Gastrocnemius medialis (tissue), 4 donors: ENCODE measurements around the gene CSNK1D. TPM values are rescaled to one million over a fixed set of nuclear protein-coding genes. Genes with fewer than 3 reads are reported as not detected.

ENCODE experiments used
- ATAC-seq, 2 donors: fragments of 150-250 bp; one replicate each; pipeline ENCODE4 v1.9.1; 2016
- DNase-seq, 2 donors: peaks; one replicate each; pipeline ENCODE4 v3.0.0-alpha.2; 2019
- H3K27ac ChIP-seq, 4 donors: fragments of 200-600 bp; sonication (generic); 1 replicate in 1 of 4; 2 replicates in 3 of 4; pipeline ENCODE4 v1.5.1; 2016 to 2018; ENCODE audit warnings: mild to moderate bottlenecking in 2 of 4, moderate library complexity in 1 of 4
- H3K27me3 ChIP-seq, 3 donors: fragments of 200-600 bp; sonication (generic) in 2 of 3; 1 replicate in 1 of 3; 2 replicates in 2 of 3; pipeline versions ENCODE4 v1.5.1 to v1.6.0; 2016 to 2019; ENCODE audit warnings: mild to moderate bottlenecking in 1 of 3, moderate library complexity in 1 of 3
- H3K36me3 ChIP-seq, 2 donors: fragments of 200-600 bp; sonication (generic) in 1 of 2; one replicate each; pipeline ENCODE4 v1.5.1; 2017 to 2018
- H3K4me1 ChIP-seq, 2 donors: fragments of 200-600 bp; sonication (generic) in 1 of 2; one replicate each; pipeline ENCODE4 v1.5.1; 2016 to 2017; ENCODE audit warnings: mild to moderate bottlenecking in 2 of 2
- H3K4me3 ChIP-seq, 4 donors: fragments of 200-600 bp; sonication (generic) in 3 of 4; 1 replicate in 1 of 4; 2 replicates in 3 of 4; pipeline ENCODE4 v1.5.1; 2016 to 2019; ENCODE audit warnings: mild to moderate bottlenecking in 2 of 4
- H3K9me3 ChIP-seq, 3 donors: fragments of 200-600 bp; sonication (generic) in 2 of 3; 1 replicate in 1 of 3; 2 replicates in 2 of 3; pipeline ENCODE4 v1.5.1; 2016 to 2019
- CTCF ChIP-seq, 5 experiments: fragments of 450-650 bp in 3 of 5; fragments of 200-600 bp in 2 of 5; sonication (generic) in 2 of 5; IDR thresholded peaks in 4 of 5; conservative IDR thresholded peaks in 1 of 5; 1 replicate in 4 of 5; 2 replicates in 1 of 5; pipeline ENCODE4 v1.5.1; 2016 to 2019; ENCODE audit warnings: antibody characterized with exemption in 5 of 5, mild to moderate bottlenecking in 3 of 5, moderate library complexity in 3 of 5
- POLR2A ChIP-seq, 2 donors: fragments of 450-650 bp; IDR thresholded peaks; one replicate each; pipeline ENCODE4 v1.6.1; 2017; ENCODE audit warnings: antibody characterized with exemption in 2 of 2, mild to moderate bottlenecking in 2 of 2, moderate library complexity in 2 of 2
- in situ Hi-C, 4 donors: fragments of 200-750 bp; cut with MboI; loops; one replicate each; pipeline versions ENCODE4 v1.15.0 to v1.8.0; 2017; ENCODE audit warnings: low sequenced_read_pairs in 4 of 4
- intact Hi-C: fragments of 100-400 bp; cut with DNase I; formaldehyde crosslinking; loops from one replicate; pipeline ENCODE4 v1.15.1; 2023; ENCODE audit warnings: low total_unique reads
- total RNA-seq, 4 donors: library from RNA; depleted of rRNA; stranded (reverse); fragments of >200 nt; gene quantifications; one replicate each; pipeline versions ENCODE4 v1.1.0 to v1.2.3, GENCODE V29; 2016

The CSNK1D gene
- total RNA-seq, 4 donors from 2014 or later = 34.0 to 55.2 (median 47.3) TPM

DNA sequence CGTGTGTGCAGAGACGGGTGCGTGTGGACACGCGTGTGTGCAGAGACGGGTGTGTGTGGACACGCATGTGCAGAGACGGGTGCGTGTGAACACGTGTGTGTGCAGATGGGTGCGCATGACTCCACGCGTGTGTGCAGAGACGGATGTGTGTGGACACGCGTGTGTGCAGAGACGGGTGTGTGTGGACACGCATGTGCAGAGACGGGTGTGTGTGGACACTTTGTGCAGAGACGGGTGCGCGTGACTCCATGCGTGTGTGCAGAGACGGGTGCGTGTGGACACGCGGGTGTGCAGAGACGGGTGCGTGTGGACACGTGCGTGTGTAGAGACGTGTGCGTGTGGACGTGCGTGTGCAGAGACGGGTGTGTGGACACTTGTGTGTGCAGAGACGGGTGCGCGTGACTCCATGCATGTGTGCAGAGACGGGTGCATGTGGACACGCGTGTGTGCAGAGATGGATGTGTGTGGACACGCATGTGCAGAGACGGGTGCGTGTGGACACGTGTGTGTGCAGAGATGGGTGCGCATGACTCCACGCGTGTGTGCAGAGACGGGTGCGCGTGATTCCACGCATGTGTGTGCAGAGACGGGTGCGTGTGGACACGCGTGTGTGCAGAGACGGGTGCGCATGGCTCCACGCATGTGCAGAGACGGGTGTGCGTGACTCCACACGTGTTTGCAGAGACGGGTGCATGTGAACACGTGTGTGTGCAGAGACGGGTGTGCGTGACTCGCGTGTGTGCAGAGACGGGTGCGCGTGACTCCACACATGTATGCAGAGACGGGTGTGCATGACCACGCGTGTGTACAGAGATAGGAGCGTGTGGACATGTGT, 45.5 kb upstream of the CSNK1D start:
- H3K9me3 ChIP-seq = no peaks in the 10 kb centered on the region
- no peaks in the 10 kb centered on the region for H3K4me1 ChIP-seq
- TF ChIP-seq CTCF (IDR thresholded peaks at IDR 0.05 in 4 of 5, conservative IDR thresholded peaks at IDR 0.05 in 1 of 5) (no peak), POLR2A (IDR thresholded peaks at IDR 0.05) (no peak)
- no peaks in the 10 kb centered on the region for H3K36me3 ChIP-seq
- in situ Hi-C loops = no loop called here
- intact Hi-C loops = no loop called here
- no peak overlapping the region for H3K27ac ChIP-seq
- no peak overlapping the region for H3K4me3 ChIP-seq
- no peak for DNase-seq
- ATAC-seq = no peak
- H3K27me3 ChIP-seq = peaks cover 16 to 24% (median 17%) of the 10 kb centered on the region in 3 donors

DNA sequence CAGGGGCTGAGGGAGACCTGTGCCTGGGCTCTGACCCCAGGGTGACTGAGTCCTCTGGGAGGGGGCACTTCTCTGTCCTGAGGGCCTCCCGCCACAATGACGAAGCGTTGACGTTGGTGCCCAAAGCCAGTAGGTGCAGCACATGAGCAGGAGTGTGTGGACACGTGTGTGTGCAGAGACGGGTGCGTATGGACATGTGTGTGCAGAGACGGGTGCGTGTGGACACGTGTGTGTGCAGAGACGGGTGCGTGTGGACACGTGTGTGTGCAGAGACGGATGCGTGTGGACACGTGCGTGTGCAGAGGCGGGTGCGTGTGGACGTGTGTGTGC, 44.6 kb upstream of the CSNK1D start:
- no peak for ATAC-seq
- TF ChIP-seq POLR2A (IDR thresholded peaks at IDR 0.05) (no peak), CTCF (IDR thresholded peaks at IDR 0.05 in 4 of 5, conservative IDR thresholded peaks at IDR 0.05 in 1 of 5) (no peak)
- no peaks in the 10 kb centered on the region for H3K9me3 ChIP-seq
- peaks cover 17 to 29% (median 22%) of the 10 kb centered on the region in 3 donors for H3K27me3 ChIP-seq
- DNase-seq = no peak
- no peak overlapping the region for H3K4me3 ChIP-seq
- intact Hi-C loops = no loop called here
- no peaks in the 10 kb centered on the region for H3K36me3 ChIP-seq
- no peaks in the 10 kb centered on the region for H3K4me1 ChIP-seq
- in situ Hi-C loops = no loop called here
- no peak overlapping the region for H3K27ac ChIP-seq

DNA sequence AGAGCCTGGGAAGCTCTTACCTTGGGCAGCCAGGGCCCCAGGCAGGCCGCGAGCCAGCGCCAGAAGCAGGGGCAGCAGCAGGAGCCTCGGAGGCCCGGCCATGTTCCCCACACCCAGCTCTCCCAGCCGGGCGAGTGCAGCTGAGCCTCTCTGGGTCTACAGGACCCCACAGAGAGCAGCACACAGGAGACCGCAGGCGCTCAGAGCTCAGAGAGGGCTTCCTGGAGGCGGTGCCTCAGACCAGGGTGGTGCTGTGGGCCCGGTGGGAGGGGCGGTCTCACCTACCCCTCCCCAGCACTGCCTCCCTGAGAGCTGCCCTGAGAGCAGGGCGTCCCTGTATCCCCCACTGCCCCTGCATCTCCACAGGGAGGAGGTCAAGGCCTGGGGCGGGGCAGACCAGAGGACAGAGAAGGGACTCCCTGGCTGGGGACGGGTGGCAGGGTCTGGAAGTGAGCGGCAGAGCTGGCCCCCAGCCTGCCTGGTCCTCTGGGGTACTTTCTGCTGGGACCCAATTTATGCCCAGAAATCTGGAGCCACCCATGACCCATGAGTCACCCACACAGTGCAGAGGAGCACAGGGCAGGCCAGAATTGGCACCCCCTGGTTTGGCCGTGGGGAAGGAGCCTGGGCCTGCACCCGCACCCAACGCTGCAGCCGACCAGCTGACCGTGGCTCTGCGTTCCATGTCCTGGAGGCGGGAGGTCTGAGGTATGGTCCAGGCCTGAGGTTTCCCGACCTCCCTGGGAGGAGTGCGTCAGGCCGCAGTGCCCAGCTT, 44.1 kb upstream of the CSNK1D start, which contains the start of gene CD7:
CD7 (minus strand) TSS at position 215 of the 775 bp plus-strand sequence; CDS start at position 102, 113 bp downstream.
- no peaks in the 10 kb centered on the region for H3K36me3 ChIP-seq
- no peaks in the 10 kb centered on the region for H3K4me1 ChIP-seq
- in situ Hi-C loops (no loop called here), intact Hi-C loops (no loop called here)
- H3K27me3 ChIP-seq = peaks cover 17 to 29% (median 22%) of the 10 kb centered on the region in 3 donors
- ATAC-seq = no peak
- H3K27ac ChIP-seq = no peak within 1 kb of the TSS
- TF ChIP-seq POLR2A (IDR thresholded peaks at IDR 0.05) = no peak
- no peak for TF ChIP-seq CTCF (IDR thresholded peaks at IDR 0.05 in 4 of 5, conservative IDR thresholded peaks at IDR 0.05 in 1 of 5)
- no peaks in the 10 kb centered on the region for H3K9me3 ChIP-seq
- no peak for DNase-seq
- H3K4me3 ChIP-seq = no peak within 1 kb of the TSS

DNA sequence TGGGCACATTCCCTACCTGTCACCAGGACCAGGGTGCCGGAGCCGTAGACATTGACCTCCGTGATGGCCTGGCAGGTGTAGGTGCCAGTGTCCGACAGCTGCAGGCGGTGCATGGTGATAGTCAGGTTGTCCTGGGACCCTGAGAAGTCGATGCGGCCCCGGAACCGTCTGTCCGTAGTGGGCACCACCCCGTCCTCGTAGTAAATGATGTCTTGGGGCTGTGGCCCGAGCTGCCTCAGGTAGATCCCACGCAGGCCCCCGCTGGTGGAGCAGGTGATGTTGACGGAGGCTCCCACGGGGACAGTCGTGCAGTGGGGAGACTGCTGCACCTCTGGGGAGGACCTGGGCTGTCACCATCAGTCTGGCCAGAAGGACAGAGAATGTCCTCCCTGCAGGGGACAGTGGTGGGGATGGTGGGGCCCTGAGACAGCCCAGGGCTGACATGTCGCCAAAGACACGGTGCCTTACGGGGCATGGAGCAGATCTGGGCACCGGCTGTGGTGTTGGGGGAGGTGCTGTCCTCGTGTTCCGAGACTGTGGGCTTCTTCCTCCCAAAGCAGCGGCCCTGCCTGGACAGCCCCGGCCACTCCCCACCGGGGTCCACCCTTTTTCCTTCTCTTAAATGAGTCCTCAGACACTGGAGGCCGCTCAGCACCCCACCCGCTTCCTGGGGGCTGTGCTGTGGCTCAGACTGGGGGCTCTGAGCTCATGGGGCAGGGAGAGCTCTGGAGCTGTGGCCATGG, 43.3 kb upstream of the CSNK1D start:
- no peaks in the 10 kb centered on the region for H3K36me3 ChIP-seq
- DNase-seq = no peak
- H3K27ac ChIP-seq = no peak overlapping the region
- in situ Hi-C loops (no loop called here), intact Hi-C loops (no loop called here)
- H3K27me3 ChIP-seq = peaks cover 17 to 29% (median 22%) of the 10 kb centered on the region in 3 donors
- no peak for ATAC-seq
- TF ChIP-seq POLR2A (IDR thresholded peaks at IDR 0.05) = no peak
- TF ChIP-seq CTCF (IDR thresholded peaks at IDR 0.05 in 4 of 5, conservative IDR thresholded peaks at IDR 0.05 in 1 of 5) = no peak
- H3K4me3 ChIP-seq = no peak overlapping the region
- no peaks in the 10 kb centered on the region for H3K9me3 ChIP-seq
- no peaks in the 10 kb centered on the region for H3K4me1 ChIP-seq
